GM23338 (cell line): Measurements from ENCODE around the gene SORBS1.

Source experiments
- CREB1 ChIP-seq: fragments of 250-450 bp; sonication (Bioruptor Pico); IDR thresholded peaks from 2 replicates; pipeline ENCODE4 v1.5.0; 2020; ENCODE audit warnings: low read depth, mild to moderate bottlenecking, moderate library complexity
- CTCF ChIP-seq, 2 experiments: fragments of 200-600 bp in 1 of 2; sonication (generic) in 1 of 2; conservative IDR thresholded peaks; 2 replicates each; pipeline versions ENCODE4 v1.5.1 to v1.6.1; 2016 to 2017; ENCODE audit warnings: antibody characterized with exemption in 2 of 2, low read depth in 2 of 2, mild to moderate bottlenecking in 2 of 2, moderate library complexity in 1 of 2
- EZH2 ChIP-seq: fragments of 200-600 bp; sonication (generic); IDR thresholded peaks from one replicate; pipeline ENCODE4 v1.8.0; 2017; ENCODE audit warnings: antibody characterized with exemption, mild to moderate bottlenecking, low read depth; ENCODE audit not compliant: unreplicated experiment
- EZH2phosphoT487 ChIP-seq: fragments of 200-600 bp; sonication (generic); IDR thresholded peaks from one replicate; pipeline ENCODE4 v1.8.1; 2018; ENCODE audit warnings: antibody characterized with exemption; ENCODE audit not compliant: unreplicated experiment
- POLR2AphosphoS5 ChIP-seq: IDR thresholded peaks from 2 replicates; pipeline ENCODE4 v1.6.1; 2016; ENCODE audit warnings: antibody characterized with exemption, low read depth
- REST ChIP-seq: IDR thresholded peaks from one replicate; pipeline ENCODE4 v1.6.1; 2018; ENCODE audit warnings: antibody characterized with exemption; ENCODE audit not compliant: unreplicated experiment

- TF ChIP-seq CTCF (conservative IDR thresholded peaks at IDR 0.05; ENCODE audit: low read depth in 2 of 2), result no peak
- no peak for TF ChIP-seq POLR2AphosphoS5
- TF ChIP-seq EZH2, result no peak
- no peak for TF ChIP-seq REST
- no peak for TF ChIP-seq CREB1 (CRISPR knock-in tag)
- no peak for TF ChIP-seq EZH2phosphoT487
Measured at GRCh38 chr10:95441547-95441923, 119.6 kb downstream of the SORBS1 start.
